Superior temporal gyrus (tissue), 1 donor: Measurements from ENCODE around the gene RERE.
"Not testable (repeated sequence)": the region's sequence is repeated elsewhere in the genome, so short reads cannot be mapped to it uniquely, and the experiment has no call there.

Source experiments
- DNase-seq: peaks from one replicate; pipeline ENCODE4 v3.0.0-alpha.2; 2016; ENCODE audit errors: extremely low spot score

RERE gene

GRCh38 chr1:8844501-8845006, 27.1 kb upstream of the RERE start:
- DNase-seq = no peak

GRCh38 chr1:8841395-8841794, 24.0 kb upstream of the RERE start:
- DNase-seq = no peak

DNA sequence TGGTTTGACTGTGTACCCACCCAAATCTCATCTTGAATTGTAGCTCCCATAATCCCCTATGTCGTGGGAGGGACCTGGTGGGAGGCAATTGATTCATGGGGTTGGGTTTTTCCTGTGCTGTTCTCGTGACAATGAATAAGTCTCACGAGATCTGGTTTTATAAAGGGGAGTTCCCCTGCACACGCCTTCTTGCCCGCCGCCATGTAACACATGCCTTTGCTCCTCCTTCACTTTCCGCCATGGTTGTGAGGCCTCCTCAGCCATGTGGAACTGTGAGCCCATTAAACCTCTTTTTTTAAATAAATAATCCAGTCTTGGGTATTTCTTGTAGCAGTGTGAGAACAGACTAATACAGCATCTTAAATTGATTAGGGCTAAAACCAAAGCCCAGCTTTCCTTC, 22.6 kb upstream of the RERE start:
- no peak for DNase-seq

DNA sequence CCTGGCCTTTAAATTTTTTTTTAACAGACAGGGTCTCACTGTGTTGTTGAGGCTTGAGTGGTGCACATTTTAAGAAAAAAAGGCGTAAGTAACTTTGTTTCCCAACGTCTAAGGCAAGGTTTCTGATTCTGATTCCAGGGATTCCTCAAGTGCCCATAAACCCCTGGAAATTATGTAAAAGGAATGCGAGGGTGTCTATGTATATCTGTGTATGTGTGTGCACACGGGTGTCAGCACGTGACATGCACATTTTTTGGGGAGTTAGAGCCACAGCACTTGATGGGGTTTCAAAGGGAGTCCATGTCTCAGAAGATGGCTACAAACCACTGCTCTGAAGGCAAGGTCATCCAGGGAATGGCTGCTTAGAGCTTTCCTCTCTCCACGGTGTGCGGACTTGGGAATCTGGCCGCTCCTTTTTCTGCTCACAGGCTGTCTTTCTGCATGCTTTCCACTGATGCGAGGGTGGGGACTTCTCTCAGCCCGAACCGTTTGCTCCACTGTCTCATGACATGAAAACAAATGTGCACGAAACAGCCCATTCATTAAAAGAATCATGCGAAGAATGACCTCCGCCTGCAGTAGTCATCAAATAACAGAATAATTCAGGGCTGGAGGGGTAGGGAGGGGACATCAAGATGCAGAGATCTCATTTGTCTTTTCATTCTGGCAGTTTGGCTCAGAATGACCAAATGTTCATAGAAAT, 18.7 kb upstream of the RERE start:
- DNase-seq = peak; percentile 48

- no peak for DNase-seq
These were observed 13.9 kb upstream of the RERE start for GRCh38 chr1:8831340-8831739.

DNA sequence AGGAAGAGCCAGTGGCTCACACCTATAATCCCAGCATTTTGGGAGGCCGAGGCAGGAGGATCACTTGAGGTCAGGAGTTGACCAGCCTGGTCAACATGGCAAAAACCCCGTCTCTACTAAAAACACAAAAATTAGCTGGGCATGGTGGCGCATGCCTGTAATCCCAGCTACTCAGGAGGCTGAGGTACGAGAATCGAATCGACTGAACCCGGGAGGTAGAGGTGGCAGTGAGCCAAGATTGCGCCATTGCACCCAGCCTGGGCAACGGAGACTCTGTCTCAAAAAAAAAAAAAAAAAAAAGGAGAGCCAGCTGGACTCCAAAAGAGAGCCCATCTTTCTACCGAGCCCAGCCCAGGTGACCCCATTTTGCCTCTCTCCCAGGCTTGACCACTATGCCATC, 13.3 kb upstream of the RERE start:
- not testable (repeated sequence) for DNase-seq

- no peak for DNase-seq
These were observed 8.6 kb upstream of the RERE start for GRCh38 chr1:8825985-8826481.

DNA sequence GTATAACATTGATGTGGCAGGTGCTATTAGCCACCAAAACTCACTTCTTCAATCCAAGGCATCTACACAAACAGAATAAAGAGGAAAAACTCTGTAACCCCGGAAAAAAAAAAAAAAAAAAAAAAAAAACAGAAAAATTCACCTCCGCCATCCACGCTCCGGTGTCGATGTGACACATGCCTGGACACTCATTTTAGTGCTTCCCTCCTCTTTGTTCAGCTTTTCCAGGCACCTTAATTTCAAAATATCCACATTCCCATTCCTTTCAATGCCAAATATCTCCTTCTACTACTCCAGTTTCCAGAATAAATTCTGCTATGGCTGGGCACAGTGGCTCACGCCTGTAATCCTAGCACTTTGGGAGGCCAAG, 5.8 kb upstream of the RERE start:
- DNase-seq = no peak

DNA sequence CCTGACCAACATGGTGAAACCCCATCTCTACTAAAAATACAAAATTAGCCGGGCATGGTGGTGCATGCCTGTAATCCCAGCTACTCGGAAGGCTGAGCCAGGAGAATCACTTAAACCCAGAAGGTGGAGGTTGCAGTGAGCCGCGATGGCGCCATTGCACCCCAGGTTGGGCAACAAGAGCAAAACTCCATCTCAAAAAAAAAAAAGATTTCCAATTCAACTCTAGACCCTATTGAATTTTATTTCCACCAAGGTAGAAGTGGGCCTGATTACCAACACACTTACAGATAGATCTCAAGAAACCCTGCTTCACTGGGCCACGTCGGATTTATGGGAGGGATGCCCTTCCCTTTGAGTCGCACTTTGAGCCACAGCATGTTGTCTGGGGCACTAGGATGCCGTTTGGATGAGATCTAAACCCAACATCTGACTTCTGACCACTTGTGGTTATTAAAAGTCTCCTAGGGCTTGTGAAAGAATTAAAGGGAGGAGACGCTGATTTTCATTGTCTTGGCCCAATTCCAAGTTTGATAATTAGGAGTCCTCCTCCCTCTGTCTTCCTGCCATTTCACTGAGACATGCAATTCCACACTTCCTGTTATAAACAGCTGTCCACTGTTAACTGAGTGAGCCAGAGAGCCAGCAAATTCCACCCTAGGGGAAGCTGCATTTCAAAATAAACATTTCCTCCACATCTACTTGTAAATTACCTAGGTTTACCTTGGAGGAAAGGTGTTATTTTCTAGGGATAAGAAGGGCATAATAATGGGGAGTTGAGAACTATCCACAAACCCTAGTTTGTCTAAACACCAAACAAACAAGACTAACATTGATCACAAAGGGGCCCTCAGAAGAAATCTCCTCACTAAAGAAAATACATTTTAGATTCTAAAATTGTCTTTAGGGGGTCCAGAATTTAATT, 5.2 kb upstream of the RERE start:
- DNase-seq = no peak

GRCh38 chr1:8821084-8821483, 3.6 kb upstream of the RERE start:
- DNase-seq = no peak

- DNase-seq = not testable (repeated sequence)
These were observed 1.3 kb upstream of the RERE start for GRCh38 chr1:8818789-8819188.

DNA sequence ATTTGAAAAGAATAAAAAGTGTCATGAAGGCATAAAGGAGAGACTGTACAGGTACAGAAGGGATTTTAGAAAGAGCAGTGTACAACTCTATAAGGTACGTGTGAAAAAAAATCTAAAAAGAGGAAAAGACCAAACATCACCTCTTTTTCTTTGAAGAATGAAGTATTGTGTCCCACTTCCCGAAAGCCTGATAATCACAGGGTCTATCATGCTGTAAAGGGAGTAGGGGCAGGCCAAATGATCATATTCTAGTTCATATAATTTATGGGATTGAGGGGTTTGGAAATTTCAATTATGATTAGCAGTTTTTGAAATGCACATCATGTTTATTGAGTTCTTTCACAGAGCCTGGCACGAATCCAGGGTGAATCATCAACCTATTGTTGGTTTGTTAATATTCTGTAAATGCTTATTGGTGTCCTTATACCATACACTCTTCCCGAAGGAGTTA, 910 bp upstream of the RERE start:
- peak; percentile 71 for DNase-seq

- DNase-seq = no peak
These were observed 519 bp downstream of the RERE start for GRCh38 chr1:8816831-8817411.

- DNase-seq = peak; percentile 77
These were observed 1.2 kb downstream of the RERE start for GRCh38 chr1:8816264-8816663.

DNA sequence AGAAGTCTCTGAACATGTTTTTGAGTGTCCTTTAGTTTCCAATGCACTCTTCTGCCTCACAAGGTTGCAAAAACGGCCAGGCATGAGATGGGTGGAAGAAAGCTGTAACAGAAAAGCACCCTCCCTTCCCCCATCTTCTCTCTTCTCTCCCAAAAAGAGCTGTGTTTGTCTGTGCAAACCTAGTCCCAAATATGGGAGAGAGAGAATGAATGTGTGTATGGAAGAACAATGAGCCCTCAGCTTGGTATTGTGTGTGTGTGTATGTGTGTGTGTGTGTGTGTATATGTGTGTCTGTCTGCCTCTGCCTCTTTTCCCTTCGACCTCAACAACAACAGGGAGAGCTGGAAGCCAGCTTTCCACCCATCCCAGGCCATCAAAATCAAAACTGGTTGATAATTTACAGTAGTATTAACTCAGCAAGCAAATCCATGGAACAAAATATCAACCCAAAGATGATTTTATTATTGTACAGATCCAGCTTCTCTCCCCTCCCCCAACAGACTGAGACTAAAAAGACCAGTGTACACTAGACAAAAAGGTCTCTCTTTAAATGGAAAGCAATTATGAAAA, 1.8 kb downstream of the RERE start:
- peak; percentile 88 for DNase-seq

DNA sequence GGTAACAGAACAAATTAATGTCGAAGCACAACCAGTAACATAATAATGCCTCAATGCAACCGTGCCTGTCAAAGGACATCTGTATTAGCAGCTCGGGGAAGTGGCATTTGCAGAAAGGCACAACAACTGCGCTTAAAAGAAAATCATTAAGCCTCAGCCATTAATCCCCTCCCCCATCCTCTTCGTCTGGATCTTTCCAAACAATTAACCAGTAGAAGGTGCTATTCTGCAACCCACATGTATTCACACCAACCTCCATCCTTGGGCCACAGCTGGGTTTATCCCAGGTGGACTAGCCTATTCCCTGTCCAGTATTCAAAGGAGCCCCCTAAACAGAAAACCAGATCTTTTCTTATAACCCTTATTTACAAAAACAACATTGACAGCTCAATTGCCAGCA, 2.6 kb downstream of the RERE start:
- peak; percentile 77 for DNase-seq

DNA sequence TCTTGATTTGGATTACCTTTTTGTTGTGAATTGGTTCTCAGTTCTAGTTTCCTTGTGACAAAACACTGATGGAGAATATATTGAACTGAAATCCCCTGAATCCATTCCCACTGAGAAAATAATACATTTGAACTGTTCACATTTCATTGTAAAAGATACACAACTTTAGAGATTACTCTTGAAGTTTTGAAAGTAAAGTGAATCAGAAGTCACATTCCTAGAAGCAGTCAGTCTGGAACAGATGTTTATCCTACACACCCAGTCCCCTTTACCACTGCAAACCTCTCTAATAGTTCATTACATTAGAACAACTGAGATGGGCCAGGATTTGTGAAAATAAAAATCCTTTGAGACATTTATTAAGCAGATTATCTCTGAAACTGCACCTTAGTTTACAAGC, 3.4 kb downstream of the RERE start:
- DNase-seq = no peak

DNA sequence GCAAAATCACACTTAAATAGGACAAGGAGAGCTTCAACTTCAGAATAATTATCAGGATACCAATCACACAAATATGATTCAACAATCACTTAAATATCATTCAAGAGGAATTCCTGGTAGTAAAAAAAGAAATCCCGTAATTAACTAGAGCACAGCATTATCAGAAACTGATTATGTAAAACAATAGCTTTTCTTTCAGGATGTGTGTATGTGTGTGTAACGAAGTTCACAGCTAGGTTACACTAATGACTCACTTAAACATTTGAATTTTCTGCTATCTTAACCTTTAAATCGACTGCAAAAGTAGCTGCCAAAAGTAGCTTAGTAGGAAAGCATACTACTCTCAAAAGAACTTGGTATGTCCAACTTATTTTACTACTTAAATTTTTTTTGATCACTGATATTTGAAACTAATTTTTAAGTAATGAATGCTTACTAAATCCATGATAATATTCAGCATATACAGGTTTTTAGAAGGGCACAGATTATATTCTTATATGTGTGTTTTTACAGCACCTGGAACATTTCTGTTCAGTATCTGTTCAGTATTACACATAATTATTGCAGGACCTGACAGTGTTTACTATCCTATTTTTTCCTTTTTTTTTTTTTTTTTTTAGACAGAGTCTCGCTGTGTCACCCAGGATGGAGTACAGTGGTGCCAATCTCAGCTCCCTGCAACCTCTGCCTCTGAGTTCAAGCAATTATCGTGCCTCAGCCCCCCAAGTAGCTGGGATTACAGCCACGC, 4.2 kb downstream of the RERE start:
- no peak for DNase-seq

DNA sequence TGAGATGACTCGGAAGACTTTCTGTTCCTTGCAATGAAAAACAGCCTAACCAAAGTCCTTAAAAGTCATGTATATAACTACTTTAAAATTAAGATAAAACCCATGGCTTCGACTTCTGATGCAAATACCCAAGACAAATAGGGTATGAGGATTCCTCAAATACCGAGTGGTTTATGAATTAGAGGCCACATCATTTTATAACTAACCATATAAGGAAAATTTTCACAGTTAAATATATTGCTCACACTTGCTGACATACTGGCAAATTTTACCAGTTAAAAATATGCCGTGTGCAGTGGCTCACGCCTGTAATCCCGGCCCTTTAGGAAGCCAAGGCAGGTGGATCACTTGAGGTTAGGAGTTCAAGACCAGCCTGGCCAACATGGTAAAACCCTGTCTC, 5.4 kb downstream of the RERE start:
- no peak for DNase-seq

GRCh38 chr1:8810987-8811386, 6.5 kb downstream of the RERE start:
- DNase-seq = no peak

GRCh38 chr1:8809342-8809736, 8.1 kb downstream of the RERE start:
- no peak for DNase-seq
